GM18526 (cell line): ENCODE data around the gene MCF2L.

ENCODE experiments used
- POLR2A ChIP-seq: IDR thresholded peaks from 3 replicates; pipeline ENCODE4 v1.6.1; 2011; ENCODE audit not compliant: insufficient read length; ENCODE audit errors: extremely low read depth

Gene MCF2L

DNA sequence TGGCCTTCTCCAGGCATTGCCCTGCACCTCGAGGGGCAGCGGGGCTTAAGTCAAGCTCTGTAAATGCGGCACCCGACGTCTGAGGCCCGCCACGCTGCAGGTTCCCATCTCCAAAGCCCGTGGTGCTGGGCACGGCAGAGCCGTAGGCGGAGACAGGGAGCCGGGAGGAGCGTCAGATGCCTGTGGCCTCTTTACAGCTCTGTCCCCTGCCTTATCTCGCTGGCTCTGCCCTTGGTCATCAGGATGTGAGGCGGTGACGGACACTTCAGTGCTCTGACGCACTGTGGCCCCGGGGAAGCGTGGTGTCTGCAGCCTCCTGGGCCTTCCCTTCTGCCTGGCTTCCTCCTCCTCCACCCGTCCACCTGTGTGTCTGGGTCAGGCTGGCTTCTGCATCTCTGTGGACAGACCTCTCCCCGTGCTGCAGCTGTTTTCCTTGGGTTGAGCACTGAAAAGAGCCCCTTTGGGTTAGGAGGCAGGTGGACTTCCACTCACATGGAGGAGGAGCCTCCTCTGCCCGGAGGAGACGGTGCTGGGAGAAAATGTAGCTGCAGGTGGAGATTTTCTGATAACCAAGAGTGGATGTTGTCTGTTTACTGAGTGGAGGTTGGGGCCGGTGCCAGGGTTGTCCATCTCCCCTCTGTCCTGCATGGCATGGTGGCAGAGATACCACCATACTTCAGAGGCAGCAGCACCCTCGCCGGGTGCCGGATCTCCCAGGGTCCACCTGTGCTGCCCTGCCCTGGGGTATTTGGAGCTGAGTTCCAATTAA, 14.6 kb downstream of the MCF2L start:
- no peak for TF ChIP-seq POLR2A

DNA sequence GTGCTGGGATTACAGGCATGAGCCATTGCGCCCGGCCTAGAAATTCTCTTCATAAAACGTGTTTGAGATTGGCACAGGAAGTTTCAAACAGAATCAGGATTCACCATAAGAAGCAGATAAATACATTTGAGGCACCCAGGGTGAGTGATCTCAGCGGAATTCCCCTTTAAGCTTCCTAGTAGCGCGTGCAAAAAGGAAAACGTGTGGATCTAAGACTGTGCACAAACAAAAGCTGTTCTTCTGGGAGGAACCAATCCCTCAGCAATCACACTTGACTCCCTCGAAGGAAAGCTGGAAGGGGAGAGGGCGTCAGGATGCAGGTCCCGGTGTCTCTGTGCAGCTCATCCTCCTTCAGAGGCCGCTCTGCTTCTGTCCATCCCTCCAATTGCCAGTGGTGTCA, 15.5 kb downstream of the MCF2L start:
- no peak for TF ChIP-seq POLR2A

DNA sequence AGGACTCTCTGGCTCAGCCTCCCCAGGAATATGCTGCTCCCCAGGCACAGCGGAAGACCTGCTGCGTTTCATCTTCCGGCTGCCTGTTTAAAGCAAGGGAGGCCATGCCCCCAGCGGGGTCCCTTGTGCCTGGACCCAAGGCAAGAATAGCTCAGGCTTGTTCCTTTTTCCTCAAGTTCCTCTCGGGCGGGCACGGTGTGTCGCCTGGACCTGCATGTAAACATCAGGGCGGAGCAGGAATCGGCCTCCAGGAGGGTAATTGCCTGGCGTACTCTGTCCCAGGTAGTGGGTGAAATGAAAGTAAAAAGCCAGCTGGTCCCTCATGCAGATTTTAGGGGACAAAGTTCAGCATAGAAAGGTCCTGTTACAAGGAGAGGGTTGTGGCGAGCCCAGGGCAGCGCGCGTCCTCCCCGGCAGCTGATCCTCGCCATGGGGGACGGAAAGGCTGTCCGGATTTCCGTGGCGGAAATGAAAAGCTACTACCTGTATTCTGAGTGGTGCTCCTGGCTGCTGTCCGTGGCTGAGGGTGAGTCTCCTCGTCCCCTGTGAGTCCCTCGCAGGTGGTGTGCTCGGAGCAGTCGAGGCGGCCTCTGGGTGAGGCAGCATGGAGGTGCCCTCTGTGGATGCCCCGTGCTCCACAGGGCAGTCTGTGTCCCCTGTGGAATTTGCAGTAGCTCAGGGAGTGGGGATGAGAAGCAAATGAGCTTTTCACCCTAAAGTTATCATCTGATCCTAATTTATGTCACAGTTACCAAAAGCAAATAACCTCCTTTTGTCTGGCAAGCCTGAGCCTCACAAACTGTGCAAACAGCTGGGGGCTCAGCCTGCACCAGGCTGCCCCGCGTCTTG, 16.2 kb downstream of the MCF2L start:
- no peak for TF ChIP-seq POLR2A

DNA sequence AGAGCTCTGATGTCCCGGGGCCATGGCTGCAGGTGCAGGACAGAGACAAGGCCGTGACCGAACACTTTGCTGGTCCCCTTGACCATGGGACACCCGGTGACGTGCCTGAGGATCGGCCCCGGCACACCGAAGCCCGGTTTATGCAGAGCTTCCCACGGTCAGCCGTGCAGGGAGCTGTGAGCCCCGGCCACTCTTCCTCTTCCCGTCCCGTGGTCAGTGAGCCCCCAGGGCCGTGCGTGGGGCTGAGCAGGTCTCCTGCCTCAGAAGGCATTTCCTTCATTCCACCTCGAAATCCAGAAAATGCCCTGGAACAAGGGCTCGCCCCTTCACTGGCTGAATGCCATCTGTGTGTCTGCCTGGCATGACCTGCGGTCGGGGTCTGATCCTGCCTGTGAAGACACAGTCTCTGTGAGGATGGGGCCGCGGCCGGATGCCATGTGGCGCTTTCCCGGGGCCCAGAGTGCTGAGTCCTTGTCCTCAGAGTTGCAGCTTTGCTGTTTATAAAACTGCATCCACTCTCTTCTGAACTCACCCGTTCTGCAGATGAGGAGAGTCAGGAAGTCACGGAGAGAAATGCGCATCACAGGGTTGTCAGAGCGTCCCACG, 16.9 kb downstream of the MCF2L start:
- TF ChIP-seq POLR2A: no peak

DNA sequence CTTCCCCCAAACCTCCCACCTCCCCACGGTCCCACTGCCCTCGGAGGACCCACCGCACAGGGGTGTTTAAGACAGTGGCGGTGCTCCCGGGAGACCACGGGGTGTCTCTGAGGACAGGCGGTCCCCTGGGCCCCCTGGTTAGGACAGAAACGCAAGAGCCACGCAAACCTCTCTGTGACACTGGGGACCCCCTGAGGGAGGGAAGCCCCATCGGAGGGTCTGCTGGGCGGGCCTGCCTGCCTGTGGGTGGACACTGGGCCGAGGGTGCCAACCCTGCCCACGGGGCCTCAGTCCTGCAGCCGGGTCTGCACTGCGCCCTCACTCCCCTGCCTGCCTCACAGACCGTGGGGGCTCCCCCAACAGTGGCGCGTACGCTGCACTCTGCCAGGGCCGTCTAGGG, 17.5 kb downstream of the MCF2L start:
- TF ChIP-seq POLR2A: no peak

DNA sequence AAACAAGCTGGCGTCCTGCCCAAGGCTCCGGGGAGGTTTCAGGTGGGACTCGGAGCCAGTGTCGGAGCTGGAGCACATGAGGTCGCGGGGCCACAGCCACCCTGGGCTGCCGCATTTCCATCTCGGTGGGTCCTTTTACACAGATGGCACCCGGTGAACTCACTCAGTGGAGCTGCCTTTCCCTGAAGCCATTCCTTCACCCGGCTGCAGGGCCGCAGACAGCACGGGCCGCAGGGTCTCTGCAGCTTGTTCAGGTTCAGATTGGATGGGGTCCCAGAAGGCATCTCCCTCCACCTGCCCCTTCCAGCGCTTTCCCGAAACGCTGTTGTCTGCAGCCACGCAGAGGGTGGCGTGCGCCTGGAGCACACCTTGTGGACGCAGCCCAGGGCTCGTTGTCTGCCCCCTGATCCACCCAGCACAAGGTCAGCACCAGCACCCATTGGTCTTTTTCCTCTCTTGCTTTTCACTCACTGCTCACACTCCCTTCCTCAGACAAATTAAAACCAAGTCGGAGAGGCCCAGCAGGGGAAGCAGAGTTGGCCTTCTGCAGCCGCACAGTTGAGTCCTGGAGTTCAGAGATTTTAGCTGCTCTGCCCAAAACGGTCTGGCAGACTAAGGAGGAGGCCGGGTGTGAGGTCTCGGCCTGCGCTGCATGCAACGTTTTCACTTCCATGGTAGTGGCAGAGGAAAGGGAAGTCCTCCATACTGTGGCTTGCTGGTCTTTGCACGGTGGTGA, 18.1 kb downstream of the MCF2L start:
- TF ChIP-seq POLR2A: no peak

DNA sequence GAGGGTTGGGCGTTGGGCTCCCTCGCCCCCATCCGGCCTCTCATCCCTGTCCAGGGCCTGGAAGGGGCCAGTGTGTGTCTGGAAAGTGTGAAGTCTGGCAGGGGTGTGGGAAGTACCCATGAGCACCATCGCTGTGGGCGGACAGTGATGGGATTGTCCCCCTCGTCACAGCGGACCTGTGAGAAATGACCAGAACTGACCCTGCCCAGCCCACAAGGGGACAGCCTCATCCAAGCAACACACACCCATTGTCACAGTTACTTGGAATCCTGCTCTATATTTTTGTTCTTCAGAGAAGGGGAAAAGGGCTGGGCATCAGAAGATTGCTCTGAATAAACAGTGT, 18.6 kb downstream of the MCF2L start:
- TF ChIP-seq POLR2A: no peak

DNA sequence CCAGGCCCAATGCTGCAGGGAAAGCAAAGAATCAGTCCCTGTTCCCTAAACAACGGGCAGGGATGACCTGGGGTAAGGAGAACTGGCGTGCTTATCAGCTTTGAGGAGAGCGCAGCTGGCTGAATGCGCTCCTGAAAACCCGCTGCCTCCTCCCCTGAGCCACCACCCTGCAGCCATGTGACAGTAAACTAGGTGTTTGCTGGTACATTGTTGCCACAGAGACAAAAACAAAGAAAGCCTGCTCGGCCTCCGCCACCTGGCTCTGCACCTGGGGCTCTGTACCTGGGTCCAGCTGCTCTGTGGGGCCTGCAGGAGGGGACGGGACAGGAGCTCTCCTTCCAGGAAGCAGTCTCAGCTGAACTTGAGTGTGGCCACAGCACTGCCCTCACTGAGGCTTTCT, 21.8 kb downstream of the MCF2L start:
- no peak for TF ChIP-seq POLR2A

DNA sequence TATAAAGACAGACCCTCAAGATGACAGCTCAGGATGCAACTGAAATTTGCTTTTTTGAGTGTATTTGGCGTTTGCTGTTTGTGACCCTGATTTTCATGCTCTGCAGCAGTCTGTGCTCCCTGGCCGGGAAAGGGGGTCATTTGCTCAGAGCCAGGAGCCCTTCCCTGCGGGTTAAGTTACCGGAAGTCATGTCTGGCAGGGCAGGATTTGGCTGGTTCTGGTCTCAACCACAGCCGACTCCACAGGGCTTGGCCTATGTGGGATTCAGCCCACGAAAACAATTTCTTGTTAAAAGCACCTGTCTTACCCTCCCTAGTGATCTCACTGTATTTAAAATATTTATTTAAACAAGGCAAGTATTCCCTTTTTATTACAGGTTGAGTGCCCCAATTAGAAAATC, 22.6 kb downstream of the MCF2L start:
- TF ChIP-seq POLR2A: no peak

DNA sequence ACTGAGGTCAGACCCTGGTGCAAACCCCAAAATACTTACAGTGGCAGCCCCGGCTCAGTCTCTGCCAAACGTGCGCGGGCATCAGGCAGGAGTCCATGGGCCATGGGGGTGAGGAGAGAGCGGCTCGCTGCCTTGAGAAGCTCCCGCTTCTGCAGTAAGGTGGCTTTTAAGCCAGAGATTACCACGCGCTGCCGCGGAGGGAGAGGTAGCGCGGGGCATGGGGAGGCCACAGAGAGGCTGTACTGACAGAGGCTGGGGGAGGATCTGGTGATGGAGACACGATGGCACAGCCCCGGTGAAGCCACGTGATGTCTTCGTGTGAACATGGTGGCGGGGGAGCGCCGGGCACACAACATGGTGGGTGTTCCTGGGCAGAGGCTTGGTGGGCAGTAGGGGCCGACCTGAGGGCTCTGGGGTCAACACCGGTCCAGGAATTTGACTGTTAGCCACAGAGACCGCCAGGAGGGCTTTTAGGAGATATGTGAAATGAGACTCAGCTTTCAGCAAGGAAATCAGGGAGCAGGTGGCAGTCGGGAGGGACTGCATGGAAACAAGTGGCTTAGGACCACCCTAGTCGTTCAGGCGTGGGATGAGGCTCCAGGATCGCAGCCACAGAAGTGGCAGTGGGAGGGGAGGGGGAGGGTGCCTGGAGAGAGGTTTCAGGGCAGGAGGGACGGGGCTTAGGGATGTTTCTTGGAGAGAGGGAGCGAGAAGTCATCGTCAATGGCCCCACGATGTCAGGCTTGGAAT, 24.1 kb downstream of the MCF2L start:
- no peak for TF ChIP-seq POLR2A

DNA sequence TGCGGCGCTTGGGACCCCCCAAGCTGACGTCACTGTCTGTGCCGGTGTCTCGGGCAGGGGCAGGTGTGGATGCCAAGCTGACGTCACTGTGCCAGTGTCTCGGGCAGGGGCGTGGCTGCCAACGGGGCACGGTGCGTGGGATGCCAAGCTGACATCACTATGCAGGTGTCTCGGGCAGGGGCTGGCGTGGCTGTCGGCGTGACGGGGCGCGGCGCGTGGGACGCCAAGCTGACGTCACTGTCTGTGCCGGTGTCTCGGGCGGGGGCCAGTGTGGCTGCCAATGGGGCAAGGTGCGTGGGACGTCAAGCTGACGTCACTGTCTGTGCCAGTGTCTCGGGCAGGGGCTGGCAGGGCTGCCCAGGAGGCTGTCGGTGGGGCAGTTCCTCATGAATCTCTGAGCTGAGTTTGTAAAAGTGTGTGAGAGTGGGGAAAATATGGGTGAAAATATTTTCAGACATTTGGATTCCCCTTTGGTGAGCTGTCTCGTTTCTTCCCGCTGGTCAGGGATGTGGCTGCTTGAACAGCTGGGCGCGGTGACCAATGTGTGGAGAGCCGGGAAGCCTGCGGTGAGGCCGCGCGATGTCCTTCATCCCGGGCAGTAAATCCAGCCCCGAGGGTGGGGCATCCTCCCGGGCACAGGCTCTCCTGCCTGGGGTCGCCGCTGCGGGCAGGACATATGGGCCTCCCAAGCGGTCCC, 25.2 kb downstream of the MCF2L start:
- no peak for TF ChIP-seq POLR2A

DNA sequence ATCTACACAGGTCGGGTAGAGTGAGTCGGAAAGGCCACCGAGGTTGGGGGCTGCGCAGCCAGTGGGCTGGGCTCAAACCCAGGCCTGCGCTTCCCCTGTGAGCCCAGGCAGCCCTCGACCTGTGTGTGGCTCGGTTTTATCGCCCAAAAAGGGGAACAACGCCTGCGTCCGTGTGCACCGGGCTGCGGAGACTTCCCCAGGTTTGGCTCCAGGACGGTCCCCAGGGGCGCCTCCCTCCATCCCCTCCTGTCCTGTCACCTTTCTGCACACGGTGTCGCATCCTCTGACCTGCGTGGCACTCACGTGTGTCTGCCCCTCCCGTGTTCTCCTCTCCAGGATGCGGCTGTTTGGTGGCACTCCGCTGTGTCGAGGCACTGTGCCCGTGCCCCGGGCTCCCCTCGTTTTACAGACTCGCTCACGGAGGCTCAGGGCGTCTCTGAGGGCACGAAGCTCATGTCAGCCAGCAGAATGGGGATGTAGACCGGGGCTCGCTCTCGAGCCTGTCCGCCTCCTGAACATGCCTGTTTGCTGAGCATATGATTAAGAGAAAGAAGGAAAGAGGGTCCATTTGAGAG, 25.9 kb downstream of the MCF2L start:
- no peak for TF ChIP-seq POLR2A

DNA sequence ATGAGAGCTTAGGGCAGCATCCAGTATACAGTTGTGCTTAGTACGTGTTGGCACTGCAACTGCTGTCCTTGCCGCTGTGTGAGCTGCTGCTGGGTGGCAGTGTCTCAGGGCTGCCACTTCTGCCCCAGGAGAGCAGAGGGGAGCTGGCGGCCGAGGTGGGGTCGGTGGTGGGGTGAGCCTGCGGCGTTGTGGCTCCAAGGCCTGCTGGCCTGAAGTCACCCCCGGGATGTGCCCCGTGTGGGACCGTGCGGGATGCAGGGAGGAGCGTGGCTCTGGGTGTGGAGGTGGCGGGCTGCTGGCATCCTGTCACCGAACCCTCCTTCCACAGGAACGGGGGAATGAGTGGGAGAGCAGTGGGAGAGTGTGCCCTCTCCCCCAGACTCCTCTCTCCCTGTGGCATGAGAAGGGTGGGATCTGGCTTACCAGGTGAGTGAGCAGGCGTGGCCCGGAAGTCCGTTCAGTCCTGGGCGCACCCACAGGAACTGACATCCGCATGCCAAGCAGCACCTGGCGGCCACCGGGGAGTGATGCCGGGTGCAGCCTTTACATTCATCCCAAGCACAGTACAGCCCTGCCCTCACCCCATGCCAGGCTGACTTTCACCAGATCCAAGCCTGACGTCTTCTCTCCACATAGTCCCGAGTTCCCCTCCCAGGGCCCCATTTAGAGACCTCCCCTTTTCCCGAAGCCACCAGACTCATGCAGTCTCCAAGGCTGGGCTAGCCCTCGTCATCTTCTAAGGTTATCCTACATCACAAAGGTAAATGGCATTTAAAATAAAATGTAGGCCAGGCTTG, 26.6 kb downstream of the MCF2L start:
- no peak for TF ChIP-seq POLR2A
